Activated naive CD8-positive, alpha-beta T cell treated with anti-CD3 and anti-CD28 coated beads, Interleukin-2, amount 10 ng/mL, durations not matched to agents 7 days and 5 days (primary cell): ENCODE results near the gene MMP26. TPM values are rescaled to one million over a fixed set of nuclear protein-coding genes. Genes with fewer than 3 reads are reported as not detected.

Source experiments
- ATAC-seq: fragments of 150-1000 bp; cut with Tn5 transposase; one replicate; pipeline ENCODE4 v1.10.0; 2021; ENCODE audit warnings: low read depth, moderate library complexity
- POLR2A ChIA-PET: fragments of 350-600 bp; sonication (Branson Sonifier 250); formaldehyde crosslinking; loops from one replicate; lab custom pipeline; 2021; ENCODE audit warnings: antibody characterized with exemption; lab: Charles Lee
- DNase-seq: peaks from one replicate; pipeline ENCODE4 v3.0.0; 2021
- H3K27ac Mint-ChIP-seq: one replicate; pipeline ENCODE4 v1.8.0; 2022; ENCODE audit warnings: mild to moderate bottlenecking, mixed read lengths
- H3K27me3 Mint-ChIP-seq: one replicate; pipeline ENCODE4 v1.8.0; 2022; ENCODE audit warnings: mild to moderate bottlenecking, moderate library complexity, mixed read lengths
- H3K36me3 Mint-ChIP-seq: one replicate; pipeline ENCODE4 v1.8.0; 2021; ENCODE audit warnings: mild to moderate bottlenecking, mixed read lengths
- H3K4me1 Mint-ChIP-seq: one replicate; pipeline ENCODE4 v1.8.0; 2021; ENCODE audit warnings: mixed read lengths
- H3K4me3 Mint-ChIP-seq: one replicate; pipeline ENCODE4 v1.8.0; 2022; ENCODE audit warnings: mild to moderate bottlenecking, moderate library complexity, mixed read lengths
- H3K9me3 Mint-ChIP-seq: one replicate; pipeline ENCODE4 v1.8.0; 2021; ENCODE audit warnings: mixed read lengths
- total RNA-seq, 2 experiments: library from RNA; stranded (reverse); gene quantifications; one replicate each; pipeline ENCODE4 v1.2.3, GENCODE V29; 2021

The MMP26 gene
- not detected for total RNA-seq

GRCh38 chr11:4704054-4704789 lies at the start of gene MMP26:
Gene MMP26, plus strand, starts transcription at chr11:4704784.
- Mint-ChIP-seq H3K4me3 (no peak within 1 kb of the TSS), H3K4me1 (no peaks in the 10 kb centered on the region), H3K27ac (no peak within 1 kb of the TSS), H3K9me3 (no peaks in the 10 kb centered on the region), H3K36me3 (no peaks in the 10 kb centered on the region), H3K27me3 (peaks cover 6% of the 10 kb centered on the region)
- POLR2A ChIA-PET = no interaction called here
- no peak for ATAC-seq
- no peak for DNase-seq

GRCh38 chr11:4658629-4659445 lies 45.7 kb upstream of the MMP26 start:
- Mint-ChIP-seq H3K4me3 (no peak overlapping the region), H3K27me3 (peaks cover 15% of the 10 kb centered on the region), H3K4me1 (no peaks in the 10 kb centered on the region), H3K36me3 (no peaks in the 10 kb centered on the region), H3K9me3 (no peaks in the 10 kb centered on the region), H3K27ac (no peak overlapping the region)
- DNase-seq (no peak), ATAC-seq (no peak)
- POLR2A ChIA-PET = no interaction called here

GRCh38 chr11:4662876-4663275 lies 41.7 kb upstream of the MMP26 start:
- no peak for ATAC-seq
- Mint-ChIP-seq H3K9me3 (no peaks in the 10 kb centered on the region), H3K27me3 (peaks cover 23% of the 10 kb centered on the region), H3K4me1 (no peaks in the 10 kb centered on the region), H3K36me3 (no peaks in the 10 kb centered on the region), H3K4me3 (no peak overlapping the region), H3K27ac (no peak overlapping the region)
- no peak for DNase-seq
- POLR2A ChIA-PET = no interaction called here

GRCh38 chr11:4664183-4664582 lies 40.4 kb upstream of the MMP26 start:
- Mint-ChIP-seq H3K36me3 (no peaks in the 10 kb centered on the region), H3K4me1 (no peaks in the 10 kb centered on the region), H3K27ac (no peak overlapping the region), H3K27me3 (peaks cover 18% of the 10 kb centered on the region), H3K4me3 (no peak overlapping the region), H3K9me3 (no peaks in the 10 kb centered on the region)
- POLR2A ChIA-PET = no interaction called here
- ATAC-seq (no peak), DNase-seq (no peak)

GRCh38 chr11:4664786-4665185 lies 39.8 kb upstream of the MMP26 start:
- DNase-seq = no peak
- H3K27me3 Mint-ChIP-seq = peaks cover 18% of the 10 kb centered on the region
- no peaks in the 10 kb centered on the region for H3K36me3 Mint-ChIP-seq
- H3K4me3 Mint-ChIP-seq = no peak overlapping the region
- no peaks in the 10 kb centered on the region for H3K4me1 Mint-ChIP-seq
- POLR2A ChIA-PET = no interaction called here
- H3K27ac Mint-ChIP-seq = no peak overlapping the region
- H3K9me3 Mint-ChIP-seq = no peaks in the 10 kb centered on the region
- ATAC-seq = no peak

- Mint-ChIP-seq H3K27me3 (peaks cover 15% of the 10 kb centered on the region), H3K36me3 (no peaks in the 10 kb centered on the region), H3K4me1 (no peaks in the 10 kb centered on the region), H3K9me3 (no peaks in the 10 kb centered on the region), H3K27ac (no peak overlapping the region), H3K4me3 (no peak overlapping the region)
- ATAC-seq = no peak
- no peak for DNase-seq
- POLR2A ChIA-PET = no interaction called here
Measured at GRCh38 chr11:4665424-4665823, 39.2 kb upstream of the MMP26 start.

GRCh38 chr11:4671741-4672140 lies 32.8 kb upstream of the MMP26 start:
- H3K36me3 Mint-ChIP-seq = no peaks in the 10 kb centered on the region
- H3K4me3 Mint-ChIP-seq = no peak overlapping the region
- POLR2A ChIA-PET = no interaction called here
- DNase-seq = no peak
- H3K4me1 Mint-ChIP-seq = no peaks in the 10 kb centered on the region
- H3K27ac Mint-ChIP-seq = no peak overlapping the region
- peaks cover 13% of the 10 kb centered on the region for H3K27me3 Mint-ChIP-seq
- no peak for ATAC-seq
- H3K9me3 Mint-ChIP-seq = no peaks in the 10 kb centered on the region

- ATAC-seq (no peak), DNase-seq (no peak)
- H3K4me3 Mint-ChIP-seq = no peak overlapping the region
- H3K4me1 Mint-ChIP-seq = no peaks in the 10 kb centered on the region
- no peak overlapping the region for H3K27ac Mint-ChIP-seq
- POLR2A ChIA-PET = no interaction called here
- no peaks in the 10 kb centered on the region for H3K9me3 Mint-ChIP-seq
- H3K36me3 Mint-ChIP-seq = no peaks in the 10 kb centered on the region
- H3K27me3 Mint-ChIP-seq = peaks cover 13% of the 10 kb centered on the region
Measured at GRCh38 chr11:4672470-4672869, 32.1 kb upstream of the MMP26 start.

- H3K27ac Mint-ChIP-seq = no peak overlapping the region
- no peak for ATAC-seq
- no peaks in the 10 kb centered on the region for H3K4me1 Mint-ChIP-seq
- H3K27me3 Mint-ChIP-seq = peaks cover 13% of the 10 kb centered on the region
- H3K9me3 Mint-ChIP-seq = no peaks in the 10 kb centered on the region
- no peak overlapping the region for H3K4me3 Mint-ChIP-seq
- POLR2A ChIA-PET = no interaction called here
- no peaks in the 10 kb centered on the region for H3K36me3 Mint-ChIP-seq
- no peak for DNase-seq
Measured at GRCh38 chr11:4673781-4674180, 30.8 kb upstream of the MMP26 start.

- no peak for ATAC-seq
- POLR2A ChIA-PET = no interaction called here
Measured at GRCh38 chr11:4677948-4678347, 26.6 kb upstream of the MMP26 start.

GRCh38 chr11:4680341-4680740 lies 24.2 kb upstream of the MMP26 start:
- no peak overlapping the region for H3K27ac Mint-ChIP-seq

More at GRCh38 chr11:4677948-4678347, 26.6 kb upstream of the MMP26 start:
- Mint-ChIP-seq H3K27ac (no peak overlapping the region), H3K9me3 (no peaks in the 10 kb centered on the region), H3K4me3 (no peak overlapping the region), H3K4me1 (no peaks in the 10 kb centered on the region), H3K36me3 (no peaks in the 10 kb centered on the region), H3K27me3 (peaks cover 2% of the 10 kb centered on the region)
- no peak for DNase-seq

GRCh38 chr11:4682623-4683419 lies 21.8 kb upstream of the MMP26 start:
- H3K4me1 Mint-ChIP-seq = no peaks in the 10 kb centered on the region
- no peaks in the 10 kb centered on the region for H3K9me3 Mint-ChIP-seq
- no peaks in the 10 kb centered on the region for H3K27me3 Mint-ChIP-seq
- DNase-seq (no peak), ATAC-seq (no peak)
- no peaks in the 10 kb centered on the region for H3K36me3 Mint-ChIP-seq
- no peak overlapping the region for H3K27ac Mint-ChIP-seq
- POLR2A ChIA-PET = no interaction called here
- H3K4me3 Mint-ChIP-seq = no peak overlapping the region

More at GRCh38 chr11:4680341-4680740, 24.2 kb upstream of the MMP26 start:
- Mint-ChIP-seq H3K27me3 (no peaks in the 10 kb centered on the region), H3K36me3 (no peaks in the 10 kb centered on the region), H3K4me3 (no peak overlapping the region), H3K4me1 (no peaks in the 10 kb centered on the region), H3K9me3 (no peaks in the 10 kb centered on the region)
- no peak for ATAC-seq
- no peak for DNase-seq
- POLR2A ChIA-PET = no interaction called here

GRCh38 chr11:4684631-4685285 lies 19.8 kb upstream of the MMP26 start:
- no peaks in the 10 kb centered on the region for H3K4me1 Mint-ChIP-seq

More at GRCh38 chr11:4684631-4685285, 19.8 kb upstream of the MMP26 start:
- no peak overlapping the region for H3K27ac Mint-ChIP-seq
- DNase-seq (no peak), ATAC-seq (no peak)
- H3K36me3 Mint-ChIP-seq = no peaks in the 10 kb centered on the region
- no peaks in the 10 kb centered on the region for H3K27me3 Mint-ChIP-seq
- H3K4me3 Mint-ChIP-seq = no peak overlapping the region
- H3K9me3 Mint-ChIP-seq = no peaks in the 10 kb centered on the region
- POLR2A ChIA-PET = no interaction called here
